ENCODE data around the gene SMIM15.

SMIM15 gene

DNA sequence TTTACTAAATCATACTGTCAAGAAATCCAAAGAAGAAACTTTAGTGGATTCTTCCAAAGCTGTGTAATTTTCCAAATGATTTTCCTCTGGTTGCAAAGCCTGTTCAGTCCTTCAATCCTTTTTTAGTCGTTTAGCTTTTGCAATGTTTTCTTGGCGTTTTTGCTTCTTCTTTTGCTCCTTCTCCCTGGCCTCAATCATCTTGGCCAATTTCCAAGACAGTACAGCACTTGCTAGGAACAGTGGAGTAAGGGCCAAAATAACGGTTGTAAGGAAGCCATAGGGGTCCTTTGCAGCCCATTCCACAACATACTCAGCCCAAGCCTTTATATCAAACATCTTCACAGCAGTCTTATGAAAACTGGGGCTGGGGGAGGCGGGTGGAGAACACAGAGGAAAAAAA lies 2.4 kb downstream of the SMIM15 start:
- DNase-seq (ENCODE audit: low read depth in 2 of 2) = no peak

DNA sequence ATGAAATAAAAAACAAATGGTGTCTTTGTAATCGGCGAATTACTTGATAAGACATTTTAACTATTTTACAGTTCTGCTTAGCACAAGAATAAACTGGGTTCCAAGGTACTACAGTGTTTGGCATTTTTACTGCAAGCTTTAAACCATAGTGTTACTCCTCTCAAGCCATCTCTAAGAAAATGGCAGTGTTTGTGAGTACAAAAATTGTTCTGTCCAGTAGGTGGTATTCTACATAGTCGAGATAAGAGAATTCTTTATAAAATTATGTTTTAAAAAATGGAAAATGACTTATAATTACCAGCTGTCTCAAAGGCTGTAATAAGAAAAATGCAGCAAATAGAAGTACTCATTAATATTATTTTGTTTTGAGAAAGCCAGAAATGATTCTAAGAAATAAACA lies 3.2 kb downstream of the SMIM15 start:
- no peak for DNase-seq (ENCODE audit: low read depth in 2 of 2)

DNA sequence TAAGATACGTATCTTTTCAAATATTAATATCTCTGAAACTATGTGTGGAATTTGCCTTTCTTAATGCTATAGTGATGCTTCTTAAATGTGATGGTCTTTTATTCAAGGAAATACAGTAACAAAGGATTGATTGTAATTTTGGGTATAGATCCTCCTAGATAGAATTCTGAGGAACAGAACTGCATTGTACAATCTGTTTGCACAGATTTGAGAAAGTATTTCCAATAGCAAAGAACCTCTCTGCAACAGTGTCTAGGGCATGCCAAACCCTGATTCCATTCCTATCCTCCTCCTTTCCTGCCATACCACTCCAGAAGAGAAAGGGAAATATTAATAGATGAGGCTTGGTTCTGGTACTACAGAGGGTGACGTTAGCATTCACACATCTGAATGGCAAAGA lies 10.4 kb downstream of the SMIM15 start:
- DNase-seq (ENCODE audit: low read depth in 2 of 2) = no peak

DNA sequence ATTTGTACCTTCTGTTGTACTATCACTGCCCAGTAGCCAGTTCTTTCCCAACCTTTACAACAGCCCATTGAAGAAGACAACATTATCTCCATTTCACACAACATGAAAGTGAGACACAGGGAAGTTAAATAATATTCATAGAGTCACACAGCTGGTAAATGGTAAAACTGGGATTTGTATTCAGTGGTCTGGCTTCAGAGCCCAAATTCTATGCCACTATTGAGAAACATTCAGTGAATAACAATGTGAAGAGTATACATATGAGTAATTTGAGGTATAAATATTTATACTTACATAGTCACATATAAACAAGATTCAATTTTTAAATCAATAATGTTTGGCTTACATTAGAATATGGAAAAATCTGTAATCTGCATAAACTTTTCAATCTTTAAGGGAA lies 13.8 kb downstream of the SMIM15 start:
- DNase-seq (ENCODE audit: low read depth in 2 of 2) = no peak

DNA sequence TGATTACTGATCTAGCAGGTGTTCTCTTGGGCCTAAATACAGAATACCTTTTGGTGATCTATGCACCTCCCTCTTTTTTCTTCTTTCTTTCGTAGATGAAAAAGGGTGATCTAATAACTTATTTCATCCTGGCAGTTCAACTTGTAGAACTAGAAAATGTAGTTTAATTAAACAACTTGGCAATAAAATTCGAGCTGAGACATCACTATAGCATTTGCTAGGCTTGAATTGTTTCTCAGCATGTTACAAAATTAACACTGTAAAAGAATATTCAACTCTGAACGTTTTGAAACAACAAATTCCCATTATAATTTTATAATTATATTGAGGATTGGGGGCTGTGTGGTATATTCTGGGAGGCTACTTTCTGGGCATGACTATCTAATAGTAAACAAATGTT lies 19.5 kb downstream of the SMIM15 start:
- no peak for DNase-seq (ENCODE audit: low read depth in 2 of 2)

DNA sequence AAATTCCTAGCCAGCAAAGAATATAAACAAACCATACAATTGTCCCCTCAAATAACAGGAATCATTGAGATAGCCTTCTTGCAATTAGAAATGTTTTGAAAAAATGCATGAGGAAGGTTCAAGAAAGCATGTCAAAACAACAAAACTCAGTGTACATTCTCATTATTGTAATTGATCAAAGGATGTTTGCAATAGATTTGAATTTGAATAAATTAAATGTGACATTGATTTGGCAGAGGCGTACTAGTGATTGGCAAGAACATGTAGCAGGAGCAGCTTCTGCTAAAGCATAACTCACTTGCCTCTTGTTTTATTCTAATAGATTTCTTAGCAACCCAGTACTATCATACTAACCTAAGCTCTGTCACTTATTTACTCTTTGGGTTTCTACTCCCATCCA lies 19.9 kb downstream of the SMIM15 start:
- DNase-seq (ENCODE audit: low read depth in 2 of 2) = no peak

DNA sequence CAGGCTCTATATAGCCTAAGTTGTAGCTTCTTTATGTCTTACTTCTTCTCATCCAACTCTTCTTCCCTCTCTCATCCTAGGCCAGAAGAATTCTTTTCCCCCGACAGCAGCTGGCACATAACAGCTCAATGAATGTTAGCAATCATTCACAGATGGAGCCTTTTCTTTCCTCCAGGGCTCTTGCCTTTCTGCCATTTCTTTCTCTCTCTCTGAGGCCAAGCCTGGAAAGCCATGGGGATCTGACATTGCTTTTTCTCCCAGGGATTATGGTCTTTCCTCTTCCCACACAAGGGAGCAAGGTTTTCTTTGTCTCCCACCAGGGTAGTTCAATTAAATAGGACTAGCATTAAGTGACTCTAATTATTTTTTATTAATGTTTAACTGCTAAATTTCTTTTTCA lies 20.5 kb downstream of the SMIM15 start:
- DNase-seq (ENCODE audit: low read depth in 2 of 2) = no peak

DNA sequence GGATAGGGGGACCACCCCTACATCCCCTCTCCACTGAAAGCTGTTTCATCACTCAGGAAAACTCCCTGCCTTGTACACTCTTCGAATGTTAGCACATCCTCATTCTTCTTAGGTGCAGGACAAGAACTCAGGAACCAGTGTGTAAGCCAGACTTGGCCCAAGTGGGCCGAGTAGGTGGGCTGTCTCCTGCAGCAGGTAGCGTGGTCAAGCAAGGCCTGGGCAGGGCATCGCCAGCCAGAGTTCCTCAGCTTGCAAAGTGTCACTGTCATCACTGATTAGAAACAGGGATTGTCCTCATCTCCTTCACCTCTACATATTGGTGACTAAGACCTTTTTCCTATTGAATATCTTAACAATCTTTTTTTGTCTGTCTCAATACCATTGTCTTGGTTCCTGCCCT lies 22.3 kb downstream of the SMIM15 start:
- DNase-seq (ENCODE audit: low read depth in 2 of 2) = no peak

DNA sequence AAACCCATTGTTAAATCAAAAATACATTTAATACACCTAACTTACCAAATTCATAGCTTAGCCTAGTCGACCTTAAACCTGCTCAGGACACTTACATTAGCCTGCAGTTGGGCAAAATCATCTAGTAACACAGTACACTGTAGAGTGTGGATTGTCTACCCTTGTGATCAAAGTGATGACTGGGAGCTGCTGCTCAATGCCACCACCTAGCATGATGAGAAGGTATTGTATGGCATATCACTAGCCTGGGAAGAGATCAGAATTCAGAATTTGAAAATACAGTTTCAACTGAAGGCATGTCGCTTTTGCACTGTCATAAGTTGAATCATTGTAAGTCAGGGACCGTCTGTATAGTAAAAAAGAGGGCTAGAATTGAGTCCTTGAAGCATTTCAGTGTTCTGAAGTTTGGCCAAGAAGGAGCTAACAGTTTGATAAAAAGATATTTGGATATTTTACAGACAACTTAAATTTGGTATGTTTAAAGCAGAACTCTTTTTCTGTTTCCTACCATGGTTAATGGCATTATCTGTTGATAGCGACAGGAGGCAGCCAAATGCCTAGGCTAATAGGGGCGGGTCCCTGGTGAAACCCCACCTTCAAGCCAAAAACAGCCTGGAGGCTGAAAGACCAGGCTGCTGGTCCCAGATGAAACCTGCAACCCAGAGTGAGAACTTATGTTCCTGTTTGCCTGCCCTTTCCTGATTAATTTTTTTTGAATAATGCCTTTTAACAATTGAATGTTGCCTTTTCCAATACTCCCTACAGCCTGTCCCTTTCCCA lies 23.0 kb downstream of the SMIM15 start:
- no peak for DNase-seq (ENCODE audit: low read depth in 2 of 2)

DNA sequence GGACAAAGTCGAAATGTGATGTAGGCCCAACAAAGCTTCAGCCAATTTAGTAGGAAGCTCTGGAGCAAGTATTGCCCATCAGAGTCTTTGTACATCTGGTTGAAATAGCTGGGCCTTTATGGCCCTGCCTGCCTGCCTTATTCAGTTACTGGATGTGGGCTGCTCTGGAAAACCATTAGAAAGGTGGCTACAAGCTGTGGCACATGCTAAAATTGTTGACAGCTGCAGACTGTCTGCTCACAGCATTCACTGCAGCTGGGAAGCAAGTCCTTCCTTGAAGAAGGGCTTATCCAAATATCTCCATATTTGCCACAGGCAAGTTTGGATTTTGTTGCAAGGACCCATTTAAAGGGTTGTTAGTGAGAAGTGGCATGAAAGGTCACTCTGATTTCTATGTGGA lies 24.4 kb downstream of the SMIM15 start:
- DNase-seq (ENCODE audit: low read depth in 2 of 2) = no peak

DNA sequence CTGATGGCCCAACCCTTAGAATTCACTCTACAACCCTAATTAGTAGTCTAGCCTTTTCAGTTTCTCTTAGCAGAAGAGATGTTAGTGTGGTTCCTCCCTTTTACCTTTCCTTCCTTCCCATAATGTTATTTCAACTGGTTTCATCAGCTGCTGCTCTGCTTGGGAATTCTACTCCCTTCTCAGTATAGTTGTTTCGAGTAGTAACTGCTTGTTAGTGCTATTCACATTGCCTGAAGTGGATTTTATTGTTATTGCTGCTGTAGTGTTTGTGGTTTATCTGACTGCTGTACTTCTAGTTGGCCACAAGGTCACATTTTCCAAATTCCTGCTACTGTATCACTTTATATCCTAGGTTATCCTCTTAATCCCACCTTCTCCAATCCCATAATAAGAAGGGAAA lies 29.7 kb downstream of the SMIM15 start:
- no peak for DNase-seq (ENCODE audit: low read depth in 2 of 2)

DNA sequence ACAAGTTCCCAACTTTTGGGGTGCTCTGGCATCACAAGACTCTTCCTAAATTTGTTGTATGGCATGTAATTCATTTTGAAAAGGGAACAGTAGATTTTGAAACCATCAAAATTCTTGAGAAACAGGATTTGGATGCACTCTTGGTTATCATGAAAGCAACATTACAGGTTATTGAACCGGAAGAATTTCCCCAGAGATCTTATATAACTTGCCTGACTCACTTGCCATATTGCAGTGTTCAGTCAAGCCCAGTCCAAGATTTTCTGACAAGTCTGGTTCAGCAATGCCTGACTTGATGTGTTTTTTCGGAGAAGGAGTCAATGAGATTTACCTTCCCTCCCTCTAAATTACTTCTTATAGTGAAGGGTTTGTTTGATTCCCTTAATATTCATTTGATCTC lies 32.0 kb downstream of the SMIM15 start:
- no peak for DNase-seq (ENCODE audit: low read depth in 2 of 2)

DNA sequence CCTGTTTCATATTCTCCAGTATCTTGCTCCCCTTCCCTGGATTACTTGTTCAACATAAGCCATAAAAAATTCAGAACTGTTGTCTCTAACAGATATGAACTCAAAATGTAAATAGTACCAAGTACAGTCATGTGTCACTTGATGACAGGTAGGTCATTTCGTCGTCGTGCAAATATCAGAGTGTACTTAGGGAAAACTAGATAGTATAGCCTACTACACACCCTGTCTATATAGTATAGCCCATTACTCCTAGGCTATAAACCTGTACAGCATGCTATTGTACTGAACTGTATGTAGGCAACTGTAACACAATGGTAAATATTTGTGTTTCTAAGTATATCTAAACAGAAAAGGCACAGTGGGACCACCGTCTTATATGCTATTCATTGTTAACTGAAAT lies 39.1 kb downstream of the SMIM15 start:
- no peak for DNase-seq (ENCODE audit: low read depth in 2 of 2)

DNA sequence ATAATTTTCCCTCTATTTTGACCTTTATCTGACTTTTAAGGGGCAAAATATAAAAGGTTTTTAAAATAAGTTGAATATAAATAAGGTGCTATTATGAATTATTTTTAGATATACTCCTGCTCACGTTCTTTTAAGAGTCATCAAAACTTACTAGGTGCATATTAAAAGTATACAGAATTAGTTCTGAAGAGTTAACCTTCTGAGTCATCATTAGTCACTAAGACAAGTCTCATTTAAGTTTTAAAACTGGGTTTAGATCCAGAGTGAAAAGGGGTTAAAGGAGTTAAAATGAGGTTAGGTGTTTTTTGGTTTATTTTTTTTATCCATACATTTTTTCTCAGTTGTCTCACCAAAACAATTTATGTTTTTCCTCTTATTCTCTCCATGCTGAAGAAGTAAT lies 41.7 kb downstream of the SMIM15 start:
- no peak for DNase-seq (ENCODE audit: low read depth in 2 of 2)

DNA sequence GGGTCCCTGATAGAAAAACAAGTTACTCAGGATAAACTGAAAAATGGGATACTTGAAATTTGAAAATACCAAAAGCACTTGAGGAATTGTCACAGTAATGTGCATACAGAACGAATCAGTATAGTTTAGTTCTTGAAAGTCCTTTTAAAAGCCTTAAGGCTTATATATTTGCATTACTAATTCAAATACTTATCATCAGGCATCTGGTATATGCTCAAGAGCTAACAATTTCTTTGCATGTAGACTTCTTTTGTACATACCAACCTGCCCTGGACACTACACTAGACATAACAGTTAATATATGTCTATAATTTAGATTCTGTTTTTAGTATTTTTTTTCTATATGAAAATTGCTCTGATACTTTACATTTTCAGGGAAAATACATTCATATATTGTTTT lies 43.2 kb downstream of the SMIM15 start:
- no peak for DNase-seq (ENCODE audit: low read depth in 2 of 2)

DNA sequence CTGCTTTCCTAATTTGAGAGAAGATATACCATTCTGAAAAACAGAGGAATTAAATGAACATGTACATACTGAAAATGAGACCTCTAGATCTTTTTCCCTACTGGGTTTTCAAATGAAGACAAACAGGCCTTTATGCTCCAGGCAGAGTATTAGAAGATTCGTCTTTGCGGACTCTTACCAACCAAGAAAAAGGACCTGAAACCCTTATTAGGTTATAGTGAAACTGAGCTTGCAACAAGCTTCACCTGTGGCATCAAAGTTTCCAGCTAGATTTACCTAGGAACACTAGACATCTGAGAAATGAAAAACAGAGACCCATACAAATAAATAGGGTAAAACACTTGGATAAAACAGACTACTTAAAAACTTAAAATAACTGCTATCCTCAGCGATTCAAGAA lies 46.3 kb downstream of the SMIM15 start:
- DNase-seq (ENCODE audit: low read depth in 2 of 2) = no peak

DNA sequence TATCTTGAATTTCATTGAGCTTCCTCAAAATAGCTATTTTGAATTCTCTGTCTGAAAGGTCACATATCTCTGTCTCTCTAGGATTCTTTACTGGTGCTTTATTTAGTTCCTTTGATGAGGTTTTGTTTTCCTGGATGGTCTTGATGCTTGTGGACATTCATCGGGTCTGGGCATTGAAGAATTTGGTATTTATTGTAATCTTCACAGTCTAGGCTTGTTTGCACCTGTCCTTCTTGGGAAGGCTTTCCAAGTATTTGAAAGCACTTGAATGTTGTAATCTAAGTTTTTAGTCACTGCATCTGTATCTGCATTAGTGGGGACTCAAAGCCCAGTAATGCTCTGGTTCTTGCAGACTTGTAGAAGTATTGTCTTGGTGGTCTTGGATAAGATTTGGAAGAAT lies 47.8 kb downstream of the SMIM15 start:
- no peak for DNase-seq (ENCODE audit: low read depth in 2 of 2)
